Stimulated activated CD4-positive, alpha-beta T cell treated with anti-CD3 and anti-CD28 coated beads, Interleukin-4, amount 100 ng/mL, for 1 hour (primary cell): Measurements from ENCODE around the gene GPC6.
"Not testable (repeated sequence)": the region's sequence is repeated elsewhere in the genome, so short reads cannot be mapped to it uniquely, and the experiment has no call there.

Experiments
- DNase-seq: peaks from one replicate; pipeline ENCODE4 v3.0.0-alpha.2; 2020

GPC6 gene

DNA sequence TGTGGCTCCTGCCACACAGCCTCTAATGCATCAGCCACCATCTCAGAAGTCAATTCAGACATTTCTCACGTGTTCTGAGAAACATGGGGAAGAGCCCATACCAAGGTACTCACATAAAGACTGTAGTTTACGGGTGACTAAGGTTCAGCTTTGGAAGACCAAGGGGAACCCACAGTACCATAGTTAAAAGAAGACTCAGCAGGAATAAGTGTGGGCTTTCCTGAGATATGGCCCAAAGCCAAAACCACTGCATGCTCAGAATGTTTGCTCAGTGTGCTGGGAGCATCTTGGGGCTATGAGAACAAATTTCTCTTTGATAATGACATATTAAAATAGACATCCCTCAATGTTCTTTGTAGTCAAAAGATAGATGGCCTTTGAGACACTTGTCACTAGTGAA is 969.1 kb downstream of the GPC6 start:
- DNase-seq: no peak

DNA sequence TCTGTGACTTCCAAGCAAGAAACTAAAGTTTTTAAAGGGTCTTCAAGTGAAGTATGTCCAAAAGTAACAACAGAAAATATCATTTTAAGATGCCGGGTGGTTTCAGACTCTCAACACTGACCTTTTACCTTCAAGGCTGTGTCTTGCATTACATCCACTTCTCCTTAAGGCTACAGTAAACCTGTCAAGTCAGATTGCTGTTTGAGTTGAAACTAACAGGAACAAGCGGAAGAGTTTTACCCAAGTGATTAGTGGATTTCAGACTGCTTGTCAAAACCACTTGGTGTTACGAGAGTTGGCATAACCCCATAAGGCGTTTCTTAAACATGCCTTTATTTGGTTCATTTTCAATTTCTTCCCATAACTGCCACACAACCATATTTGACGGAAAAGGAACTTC is 969.8 kb downstream of the GPC6 start:
- DNase-seq: no peak

DNA sequence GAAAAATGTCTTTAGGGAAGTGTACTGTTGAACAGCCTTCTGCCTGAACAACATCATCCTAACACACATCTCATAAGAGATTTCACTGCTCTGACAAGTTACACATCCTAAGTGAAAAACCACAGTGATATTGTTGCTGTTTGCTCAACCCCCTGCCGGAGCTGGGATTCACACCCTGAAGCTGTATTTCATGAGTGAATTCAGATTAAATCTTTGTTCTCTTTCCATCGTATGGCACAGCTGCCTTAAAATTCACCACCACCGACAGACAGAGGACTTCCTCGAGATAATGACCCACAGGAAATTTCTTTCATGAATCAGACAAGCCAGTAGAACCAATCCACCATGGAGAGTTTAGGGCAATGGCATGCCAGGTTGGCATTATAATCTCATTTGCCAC is 972.1 kb downstream of the GPC6 start:
- no peak for DNase-seq

DNA sequence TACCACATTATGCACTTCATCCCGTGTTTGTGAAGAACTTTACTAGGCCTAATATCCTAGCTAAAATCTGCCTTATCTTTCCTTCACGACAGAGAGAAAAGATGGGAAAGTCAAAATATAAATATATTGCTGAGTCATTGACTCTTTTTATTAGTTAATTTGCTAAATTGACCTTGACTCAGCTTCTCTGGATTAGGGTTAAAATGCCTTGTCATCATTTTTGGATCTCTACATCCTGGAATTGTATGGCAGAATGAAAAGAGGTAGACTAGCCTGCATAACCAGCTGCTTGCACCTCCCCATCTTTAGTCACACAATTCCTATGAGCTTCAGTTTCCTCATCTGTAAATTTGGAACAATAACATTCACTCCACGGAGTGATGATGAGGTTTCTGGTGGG is 972.5 kb downstream of the GPC6 start:
- DNase-seq: no peak

DNA sequence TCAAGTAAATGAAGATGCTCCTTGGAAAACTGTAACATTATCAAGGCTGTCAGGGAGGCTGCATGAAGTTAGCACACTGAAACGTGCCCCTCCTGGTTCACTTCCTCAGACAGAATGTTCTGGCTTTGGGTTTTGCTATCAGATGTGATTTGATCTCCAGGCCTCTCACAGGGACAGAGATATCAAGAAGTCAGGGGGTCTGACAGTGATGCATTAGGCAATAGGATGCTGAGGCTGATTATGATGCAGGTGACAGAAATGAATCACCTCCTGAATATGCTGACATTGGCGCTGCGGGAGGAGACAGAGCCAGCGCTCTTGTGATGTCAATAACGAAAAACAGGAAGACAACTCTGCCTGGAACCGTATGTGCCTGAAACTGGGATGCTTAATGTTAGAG is 974.4 kb downstream of the GPC6 start:
- DNase-seq: no peak

DNA sequence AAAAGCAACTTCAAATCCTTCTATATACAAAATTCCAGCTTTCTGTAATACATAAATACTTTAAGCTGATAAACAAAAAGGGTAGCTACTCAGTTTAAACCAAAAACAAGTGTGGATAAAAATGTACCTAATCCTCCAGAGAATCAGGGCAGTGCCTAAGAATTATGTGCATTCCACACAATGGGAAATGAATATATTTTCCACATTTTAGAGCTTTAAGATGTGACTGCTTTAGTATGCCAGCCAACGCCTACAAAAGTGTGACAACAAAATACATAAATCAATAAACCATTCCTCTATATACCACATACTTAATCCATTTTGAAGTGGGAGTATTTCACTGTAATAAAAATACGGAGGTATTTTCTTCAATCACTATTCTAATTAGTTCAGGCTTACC is 977.6 kb downstream of the GPC6 start:
- no peak for DNase-seq

DNA sequence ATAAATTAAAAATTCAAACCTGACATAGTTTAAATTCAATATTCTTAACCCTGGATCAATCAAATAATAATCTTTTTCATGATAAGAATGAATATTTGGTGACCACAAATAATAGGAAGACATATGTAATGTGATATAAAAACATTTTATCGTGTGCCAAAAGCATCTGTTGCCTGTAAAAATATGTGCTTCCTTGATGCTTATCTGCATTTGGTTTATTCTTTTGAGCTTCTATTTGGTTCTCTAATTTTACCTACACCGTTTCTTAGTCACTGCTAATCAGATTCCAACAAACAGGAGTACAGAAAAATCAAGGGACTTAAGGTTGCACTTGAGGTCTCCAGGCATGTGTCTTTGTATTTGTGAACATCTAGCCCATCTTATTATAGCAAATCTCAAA is 978.3 kb downstream of the GPC6 start:
- no peak for DNase-seq

DNA sequence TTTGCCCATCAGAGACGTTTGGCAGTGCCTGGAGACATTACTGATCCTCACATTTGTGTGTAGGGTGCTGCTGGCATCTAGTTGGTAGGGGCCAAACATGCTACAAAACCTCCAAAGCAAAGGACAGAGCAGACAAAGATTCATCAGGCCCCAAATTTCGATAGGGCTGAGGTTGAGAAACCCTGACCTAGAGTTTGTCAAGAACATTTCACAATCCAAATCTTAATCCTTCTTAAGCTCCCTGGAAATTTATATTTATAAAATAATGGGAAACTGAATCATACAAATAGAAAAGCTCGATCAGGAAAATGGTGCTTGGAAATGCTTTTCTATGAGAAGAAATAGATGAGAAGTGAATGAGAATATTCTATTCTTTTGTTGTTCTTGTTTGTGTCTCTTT is 979.3 kb downstream of the GPC6 start:
- DNase-seq: no peak

DNA sequence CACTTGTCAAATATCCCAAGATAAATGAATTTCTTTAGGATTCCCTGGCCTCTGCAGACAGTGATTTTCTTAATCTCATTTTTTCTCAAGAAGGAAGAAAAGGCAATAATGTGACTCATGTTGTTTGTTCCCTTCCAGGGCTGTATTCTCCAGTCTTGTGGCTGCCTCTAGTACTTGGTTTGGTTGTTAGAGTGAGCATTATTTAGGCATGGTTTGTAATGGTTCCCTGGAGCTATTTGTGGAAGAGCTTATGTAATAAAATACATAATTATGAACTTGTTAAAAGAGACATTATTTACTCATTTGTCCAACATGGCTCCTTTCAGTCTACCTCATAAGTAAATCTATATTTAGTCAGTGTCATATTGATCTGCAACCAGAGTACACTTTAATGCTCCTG is 982.5 kb downstream of the GPC6 start:
- no peak for DNase-seq

DNA sequence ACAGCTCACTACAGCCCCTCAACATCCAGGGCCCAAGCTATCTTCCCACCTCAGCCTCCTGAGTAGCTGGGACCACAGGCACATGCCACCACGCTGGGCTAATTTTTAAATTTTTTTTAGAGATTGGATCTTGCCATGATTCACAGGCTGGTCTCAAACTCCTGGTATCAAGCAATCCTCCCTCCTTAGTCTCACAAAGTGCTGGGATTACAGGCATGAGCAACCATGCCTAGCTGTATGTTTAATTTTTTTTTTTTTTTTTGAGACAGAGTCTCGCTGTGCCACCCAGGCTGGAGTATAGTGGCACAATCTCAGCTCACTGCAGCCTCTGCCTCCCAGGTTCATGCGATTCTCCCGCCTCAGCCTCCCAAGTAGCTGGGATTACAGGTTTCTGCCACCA is 983.3 kb downstream of the GPC6 start:
- not testable (repeated sequence) for DNase-seq

DNA sequence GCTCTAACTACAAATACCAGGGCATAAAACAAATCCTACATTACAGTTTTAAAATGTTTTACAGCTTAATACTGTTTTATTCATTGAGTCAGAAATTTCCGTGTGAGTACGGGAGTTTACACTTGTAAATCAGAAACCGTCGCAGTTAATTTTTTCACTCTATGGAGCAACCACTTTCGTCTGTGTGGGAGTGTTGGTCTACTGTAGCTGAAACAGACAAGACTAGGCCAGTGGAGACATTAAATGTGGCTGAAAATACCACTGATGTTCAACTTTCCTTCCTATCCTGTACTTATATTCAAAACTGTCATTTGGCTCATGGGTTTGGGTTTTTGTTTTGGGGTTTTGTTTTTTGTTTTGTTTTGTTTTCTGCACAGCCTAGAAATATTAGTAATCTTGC is 984.2 kb downstream of the GPC6 start:
- no peak for DNase-seq

DNA sequence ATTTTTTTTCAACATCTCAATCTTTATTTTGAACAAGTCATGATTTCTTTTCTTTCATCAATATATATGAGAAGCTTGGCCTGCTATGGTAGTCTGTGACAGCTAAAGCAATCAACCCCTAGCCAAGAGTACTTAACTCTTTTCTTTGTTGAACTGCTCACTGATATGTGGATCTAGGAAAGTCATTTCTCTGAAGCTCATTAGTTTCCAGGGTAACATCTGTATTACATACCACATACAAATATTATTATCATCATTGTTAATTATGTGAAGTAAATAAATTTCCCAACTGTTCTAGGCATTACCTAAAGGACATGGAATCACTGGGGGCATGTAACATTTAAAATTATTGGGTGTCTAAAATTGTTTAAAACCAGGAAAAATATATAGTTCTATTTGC is 985.6 kb downstream of the GPC6 start:
- DNase-seq: no peak

DNA sequence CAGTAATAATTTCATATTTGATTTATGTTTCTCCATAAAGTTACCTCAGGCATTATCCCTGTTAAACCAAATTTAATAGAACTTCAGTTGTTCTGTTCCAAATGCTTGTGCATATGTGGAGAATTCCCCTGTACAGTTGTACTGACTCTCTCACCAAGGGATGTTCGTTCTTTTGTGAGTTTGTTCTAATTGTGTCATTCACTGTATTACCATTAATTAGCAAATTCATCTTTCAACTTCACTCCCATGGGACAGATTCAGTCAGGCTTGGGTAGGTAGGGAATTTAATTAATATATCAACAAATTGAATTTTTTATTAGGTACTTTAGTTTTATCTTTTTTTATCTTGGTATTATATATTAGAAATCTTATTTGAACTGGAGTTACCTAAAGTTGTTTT is 987.5 kb downstream of the GPC6 start:
- DNase-seq: no peak

DNA sequence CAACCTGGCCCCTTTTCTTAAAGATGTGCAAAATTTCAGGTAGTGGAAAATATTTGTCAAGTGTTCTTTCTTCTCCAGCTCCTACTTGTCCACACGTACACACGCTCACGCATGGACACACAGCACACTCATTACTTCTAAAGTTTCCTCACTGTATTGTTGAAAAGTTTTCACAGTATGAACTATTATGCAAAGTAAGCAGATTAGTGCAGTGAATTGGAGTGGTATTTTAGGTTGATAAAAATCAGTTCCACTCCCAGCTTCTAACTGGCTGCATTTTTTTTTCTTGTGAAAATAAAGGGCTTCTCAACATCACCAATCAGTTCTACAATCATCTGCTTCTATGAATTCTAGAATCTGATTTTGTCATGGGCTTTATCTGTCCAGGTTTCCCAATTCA is 988.4 kb downstream of the GPC6 start:
- no peak for DNase-seq

DNA sequence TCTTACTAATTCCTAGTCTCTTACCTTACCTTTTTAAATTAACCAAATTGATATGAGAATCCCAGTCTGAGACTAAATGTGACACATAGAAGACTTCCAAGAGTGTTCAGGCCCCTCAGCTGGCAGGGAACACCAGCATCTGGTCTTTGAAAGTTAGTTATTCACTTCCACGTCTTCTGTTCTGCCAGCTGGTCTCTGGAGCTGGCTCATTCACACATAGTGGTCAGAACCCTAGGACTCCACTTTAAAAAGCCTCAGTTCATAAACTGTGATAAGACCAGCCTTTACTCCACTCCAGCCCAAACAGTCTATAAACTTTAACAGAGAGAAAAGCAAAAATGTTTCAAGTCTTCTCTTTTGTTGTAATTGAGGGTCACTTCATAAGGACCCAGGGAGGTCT is 989.9 kb downstream of the GPC6 start:
- no peak for DNase-seq

DNA sequence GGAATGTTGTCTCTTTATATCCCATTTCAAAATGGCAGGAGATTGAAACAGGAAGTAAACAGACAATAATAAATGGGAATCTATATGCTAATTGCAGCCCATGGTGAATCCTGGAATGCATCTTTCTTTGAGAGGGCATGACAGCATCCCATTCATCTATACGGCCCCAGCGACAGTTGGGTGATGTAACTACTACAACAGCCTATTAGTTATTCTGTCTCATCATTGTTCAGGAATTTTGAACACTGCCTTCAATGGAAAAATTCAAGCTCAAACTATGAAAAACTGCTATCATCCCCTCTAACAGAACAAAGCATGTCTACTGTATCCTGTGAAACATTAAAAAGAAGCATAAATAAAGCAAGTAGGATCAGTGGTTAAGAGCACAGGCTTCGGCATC is 990.8 kb downstream of the GPC6 start:
- DNase-seq: no peak

DNA sequence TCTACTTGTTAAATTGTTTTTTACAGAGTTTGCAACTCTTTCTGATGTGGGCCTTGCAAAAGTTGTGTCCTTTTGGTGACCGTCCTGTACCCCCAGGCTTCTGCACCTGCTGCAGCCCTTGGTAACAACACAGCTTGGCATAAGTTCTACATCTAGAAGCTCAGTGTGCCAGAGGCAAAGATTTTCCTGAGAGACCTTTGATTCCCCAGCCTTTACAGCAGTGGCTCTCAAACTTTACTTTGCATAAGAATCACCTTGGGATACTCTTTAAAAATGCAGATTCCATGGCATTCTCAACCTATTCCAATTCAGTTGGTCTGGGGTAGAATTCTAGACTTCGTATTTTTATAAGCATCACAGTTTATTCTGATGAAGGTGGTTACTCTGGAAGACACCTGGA is 991.9 kb downstream of the GPC6 start:
- no peak for DNase-seq

DNA sequence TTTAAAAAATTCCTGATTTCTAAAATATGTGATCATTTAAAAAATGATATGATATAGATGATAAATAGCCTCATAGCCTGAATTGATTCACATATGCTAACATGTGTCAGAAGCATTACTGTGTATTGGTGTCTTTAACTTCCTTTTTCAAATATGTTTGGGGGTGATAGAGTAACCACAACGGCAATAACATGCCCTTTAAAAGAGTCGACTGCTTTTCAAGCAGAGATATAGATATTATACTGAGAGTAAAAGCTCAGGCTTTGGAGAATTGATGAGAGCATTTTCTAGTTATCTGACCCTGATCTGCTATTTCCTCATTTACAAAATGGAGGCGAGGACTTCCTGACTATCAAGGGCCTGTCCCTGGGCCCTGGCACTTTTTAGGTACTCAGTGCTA is 992.3 kb downstream of the GPC6 start:
- DNase-seq: no peak

DNA sequence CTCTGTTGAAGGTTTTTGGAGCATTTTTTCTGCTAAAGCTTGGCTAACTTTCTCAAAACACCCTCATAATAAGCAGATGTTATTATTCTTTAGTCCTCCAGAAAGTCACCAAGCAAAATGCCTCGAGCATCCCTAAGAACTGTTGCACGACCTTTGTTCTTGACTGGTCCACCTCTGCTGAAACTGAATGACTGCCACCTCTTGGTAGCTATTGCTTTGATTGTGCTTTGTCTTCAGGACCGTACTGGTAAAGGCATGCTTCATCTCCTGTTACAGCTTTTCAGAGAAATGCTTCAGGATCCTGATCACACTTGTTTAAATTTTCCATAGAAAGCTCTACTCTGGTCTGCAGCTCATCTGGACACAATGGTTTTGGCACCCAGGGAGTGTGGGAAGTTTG is 998.1 kb downstream of the GPC6 start:
- no peak for DNase-seq

DNA sequence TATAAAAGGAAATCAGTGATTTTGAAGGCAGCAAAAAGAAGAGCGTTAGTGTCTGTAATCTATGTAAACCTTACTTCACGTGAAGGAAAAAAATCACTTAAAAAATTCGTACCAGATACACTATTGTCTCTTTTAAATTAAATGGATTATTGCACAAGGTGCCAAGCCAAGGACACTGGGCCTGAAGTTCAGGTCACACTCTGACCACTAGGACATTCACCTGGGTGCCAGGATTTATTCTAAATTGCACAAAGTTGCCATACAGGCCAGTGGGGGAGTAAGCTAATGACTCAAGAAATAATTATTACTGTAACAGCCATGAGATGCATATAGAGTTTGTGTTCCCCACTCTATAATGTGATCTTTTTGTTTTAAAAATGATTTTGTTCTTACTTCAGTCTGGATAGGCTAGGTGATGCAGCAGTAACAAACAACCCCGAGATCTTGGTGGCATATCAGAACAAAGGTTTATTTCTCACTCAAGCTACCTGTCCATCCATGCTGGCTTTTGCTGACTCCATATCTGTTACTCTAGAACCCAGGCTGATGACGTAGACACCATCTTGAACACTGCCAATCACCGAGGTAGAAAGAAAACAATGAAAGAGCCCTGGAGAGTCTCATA is 1000.8 kb downstream of the GPC6 start:
- DNase-seq: no peak

DNA sequence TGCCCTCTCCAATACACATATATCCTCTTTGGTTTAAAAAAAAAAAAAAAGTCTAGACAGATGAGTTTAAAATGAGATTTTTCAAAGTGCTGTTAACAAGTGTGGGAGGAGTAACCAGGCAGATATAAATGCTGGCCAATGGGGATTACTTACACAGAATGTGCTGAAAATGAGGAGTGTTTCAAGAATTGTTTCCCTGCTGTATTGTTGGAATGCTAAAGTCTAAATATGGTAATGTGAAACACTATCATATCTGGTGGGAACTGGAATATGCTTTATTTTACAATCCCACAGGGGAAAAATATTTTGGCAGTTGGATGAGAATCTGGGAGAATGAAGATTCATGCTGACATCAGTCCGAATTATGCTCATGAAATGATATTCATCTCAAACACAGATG is 1002.2 kb downstream of the GPC6 start:
- DNase-seq: no peak

DNA sequence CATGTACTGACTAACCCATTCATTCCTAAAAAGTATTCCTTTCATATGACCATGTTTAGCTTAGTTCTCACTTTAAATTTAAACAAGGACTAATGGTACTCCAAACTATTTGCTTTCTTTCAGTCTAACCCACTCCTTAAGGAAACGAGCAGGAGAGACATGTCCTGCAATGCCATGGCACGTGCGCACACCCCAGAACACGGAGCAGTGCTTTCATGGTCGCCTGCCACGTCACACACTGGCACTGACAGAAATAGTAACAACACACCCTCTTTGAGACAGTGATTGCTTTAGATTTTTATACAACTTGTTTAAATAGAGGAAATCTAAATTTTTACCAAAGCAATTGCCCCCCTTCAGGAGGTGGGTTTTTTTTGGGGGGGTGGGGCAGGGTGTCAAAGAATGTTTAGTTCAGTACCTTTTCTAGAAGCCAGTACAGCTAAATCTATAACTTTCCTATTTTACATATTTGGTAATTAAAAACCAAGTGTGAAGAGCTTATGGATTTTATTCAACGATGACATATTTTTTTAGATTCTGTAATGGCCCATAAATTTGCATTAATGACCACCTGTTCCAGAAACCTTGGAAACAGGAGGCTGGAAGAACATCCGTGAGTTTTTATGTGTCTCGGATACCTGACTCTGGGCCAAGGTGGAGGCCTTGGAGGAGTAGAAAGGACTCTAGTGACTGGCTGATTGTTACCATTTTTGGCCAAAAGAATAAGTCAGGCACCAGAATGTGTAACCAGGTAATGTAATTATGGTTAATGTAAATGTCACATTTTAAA is 1005.7 kb downstream of the GPC6 start:
- no peak for DNase-seq

DNA sequence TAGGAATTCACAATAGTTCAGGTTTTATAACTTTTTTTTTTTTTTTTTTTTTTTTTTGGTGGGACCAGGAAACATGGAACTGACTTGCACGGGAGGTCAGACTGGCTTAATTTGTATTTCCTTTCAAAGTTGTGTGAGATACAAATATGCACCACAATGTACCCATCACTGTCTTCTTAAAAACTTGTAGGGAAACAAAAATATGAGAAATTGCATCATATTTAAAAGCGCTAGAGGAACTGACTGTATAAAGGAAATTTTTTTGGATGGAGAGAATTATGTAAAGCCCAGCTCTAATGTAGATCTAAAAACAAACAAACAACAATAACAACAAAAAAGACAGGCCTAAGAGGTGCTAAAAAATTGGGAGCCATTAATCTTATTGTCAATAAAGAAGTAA is 1006.3 kb downstream of the GPC6 start:
- DNase-seq: no peak

DNA sequence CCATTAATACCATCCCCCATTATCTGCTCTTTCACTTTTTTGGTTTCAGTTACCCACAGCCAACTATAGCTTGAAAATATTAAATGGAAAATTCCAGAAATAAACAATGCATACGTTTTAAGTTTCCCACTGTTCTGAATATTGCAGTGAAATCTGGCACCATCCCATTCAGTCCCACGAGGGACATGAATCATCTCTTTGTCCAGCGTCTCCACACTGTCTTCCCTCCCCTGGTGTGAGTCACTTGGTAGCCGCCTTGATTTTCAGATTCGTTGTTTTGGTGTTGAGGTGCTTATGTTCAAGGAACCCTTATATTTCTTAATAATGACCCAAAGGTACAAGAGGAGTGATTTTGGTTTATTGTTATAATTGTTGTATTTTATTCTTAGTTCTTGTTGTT is 1006.8 kb downstream of the GPC6 start:
- no peak for DNase-seq

DNA sequence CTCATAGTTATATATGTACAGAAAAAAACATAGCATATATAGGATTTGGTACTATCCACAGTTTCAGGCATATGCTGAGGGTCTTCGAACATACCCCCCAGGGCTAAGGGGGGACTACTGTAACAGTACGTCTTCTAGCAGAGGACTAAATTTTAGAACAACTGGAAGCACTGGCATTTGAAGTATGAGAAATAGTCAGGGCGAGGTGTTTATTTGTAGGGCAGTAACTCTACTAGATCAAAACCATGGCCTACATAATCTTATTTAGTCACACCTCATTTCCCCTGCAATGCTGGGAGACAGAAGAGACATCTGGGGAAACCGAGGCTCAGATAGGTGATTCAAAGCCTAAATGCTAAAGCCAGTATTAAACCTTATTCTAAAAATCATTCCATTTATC is 1007.2 kb downstream of the GPC6 start:
- DNase-seq: no peak
